Activated CD8-positive, alpha-beta memory T cell treated with anti-CD3 and anti-CD28 coated beads for 36 hours (primary cell): ENCODE results near the gene PECR. TPM values are rescaled to one million over a fixed set of nuclear protein-coding genes. Genes with fewer than 3 reads are reported as not detected.

ENCODE experiments used
- CTCF ChIA-PET: fragments of 350-600 bp; sonication (Branson Sonifier 250); formaldehyde crosslinking; loops from one replicate; lab custom pipeline; 2021; ENCODE audit warnings: antibody characterized with exemption; lab: Charles Lee
- POLR2A ChIA-PET: fragments of 350-600 bp; sonication (Branson Sonifier 250); formaldehyde crosslinking; loops from one replicate; lab custom pipeline; 2021; ENCODE audit warnings: antibody characterized with exemption; lab: Charles Lee
- total RNA-seq, 2 experiments: library from RNA; stranded (reverse); gene quantifications; one replicate each; pipeline ENCODE4 v1.2.3, GENCODE V29; 2021

PECR gene
- 10 to 100 TPM; 15.3 to 15.5 TPM for total RNA-seq

GRCh38 chr2:216081487-216082116, at the start of gene PECR, which contains the start of gene TMEM169:
TSS of gene PECR (minus strand) at chr2:216081809. CDS start at chr2:216081741, 68 bp downstream.
TSS of gene TMEM169 (plus strand) at chr2:216081919. CDS start at chr2:216095964, 14,045 bp downstream.
- POLR2A ChIA-PET, result interaction anchor here (0.6 to 1.0 kb wide), 3 partner anchors 27 to 133 kb away, joined by 3 to 7 read pairs (median 3); no protein-coding TSS in a partner anchor
- CTCF ChIA-PET, result interaction anchor here (1.1 to 1.4 kb wide), 3 partner anchors 23 to 58 kb away, joined by 3 to 6 read pairs (median 5); no protein-coding TSS in a partner anchor

DNA sequence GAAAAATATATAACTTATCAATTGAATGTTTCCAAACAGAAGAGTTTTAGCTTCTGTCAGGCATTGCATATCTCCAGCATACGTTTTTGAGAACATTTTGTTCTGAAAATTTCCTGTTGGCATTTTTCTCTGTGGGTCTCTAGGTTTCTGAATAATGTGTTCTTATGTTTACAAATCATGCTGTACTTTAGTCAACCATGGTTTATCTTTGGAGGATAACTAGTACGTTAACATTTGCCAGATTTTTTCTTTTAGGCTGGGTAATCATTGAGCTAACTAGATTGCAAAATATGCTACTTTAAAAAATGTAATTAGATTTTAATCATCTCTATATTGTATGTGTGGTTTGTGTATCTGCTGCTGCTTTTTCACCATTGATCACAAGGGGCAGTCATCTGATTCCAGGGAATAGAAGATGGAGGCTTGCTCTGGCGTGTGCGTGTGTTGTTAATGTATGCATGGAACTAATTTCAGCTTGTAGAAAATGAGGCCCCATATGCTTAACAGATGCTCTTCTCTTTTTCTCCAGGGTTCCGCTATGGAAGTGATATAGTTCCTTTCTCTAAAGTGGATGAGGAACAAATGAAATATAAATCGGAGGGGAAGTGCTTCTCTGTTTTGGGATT, 48.9 kb upstream of the PECR start:
- POLR2A ChIA-PET, result interaction anchor here (2.3 kb wide), 1 partner anchor 11 kb away, joined by 5 read pairs; no protein-coding TSS in a partner anchor
- CTCF ChIA-PET, result interaction anchor here (1.0 to 1.2 kb wide), 2 partner anchors 11 to 73 kb away, joined by 3 to 4 read pairs; no protein-coding TSS in a partner anchor

- POLR2A ChIA-PET, result no interaction called here
- CTCF ChIA-PET, result interaction anchor here (1.0 kb wide), 1 partner anchor 17 kb away, joined by 5 read pairs; the partner anchor contains the start of gene XRCC5
Observed at GRCh38 chr2:216126943-216127342, 45.3 kb upstream of the PECR start.

DNA sequence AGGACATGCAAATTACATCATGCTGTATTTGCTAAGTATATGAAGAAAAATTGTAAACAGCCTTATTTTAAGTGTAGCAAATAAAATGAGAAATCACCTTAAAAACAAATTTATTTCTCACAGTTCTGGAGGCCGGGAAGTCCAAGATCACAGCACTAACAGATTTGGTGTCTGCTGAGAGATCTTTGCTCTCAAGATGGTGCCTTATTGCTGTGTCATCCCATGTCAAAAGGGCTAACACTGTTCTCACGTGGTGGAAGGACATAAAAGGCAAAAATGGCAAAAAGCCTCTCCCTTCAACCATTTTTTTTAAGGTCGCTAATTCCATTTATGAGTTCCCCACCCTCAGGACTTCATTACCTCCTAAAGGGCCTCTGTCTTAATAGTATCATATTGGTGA, 39.6 kb upstream of the PECR start:
- POLR2A ChIA-PET, result no interaction called here
- CTCF ChIA-PET, result interaction anchor here (2.7 kb wide), 1 partner anchor 11 kb away, joined by 11 read pairs; the partner anchor contains the start of gene XRCC5

DNA sequence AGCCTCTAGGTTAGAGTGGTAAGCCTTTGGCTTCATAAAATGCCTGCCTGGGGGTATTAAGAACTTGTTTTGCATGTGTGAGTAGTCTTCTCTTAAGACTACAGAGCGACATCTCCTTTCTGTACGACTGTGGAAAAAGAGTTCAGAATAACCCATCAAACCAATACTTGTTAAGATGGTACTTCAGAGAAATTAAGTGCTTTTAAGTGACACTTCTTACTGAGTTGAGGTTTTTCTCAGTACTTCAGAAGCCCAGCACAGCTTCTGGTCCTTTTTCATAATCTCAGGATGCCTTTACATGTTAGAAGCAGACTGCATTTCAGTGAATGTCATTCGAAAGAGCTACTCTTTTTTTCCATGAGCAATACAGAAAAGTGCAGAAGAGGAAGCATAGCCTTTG, 38.4 kb upstream of the PECR start:
- CTCF ChIA-PET, result interaction anchor here (1.0 to 2.7 kb wide), 2 partner anchors 10 kb away, joined by 3 to 11 read pairs; partner anchors contain the start of gene XRCC5

DNA sequence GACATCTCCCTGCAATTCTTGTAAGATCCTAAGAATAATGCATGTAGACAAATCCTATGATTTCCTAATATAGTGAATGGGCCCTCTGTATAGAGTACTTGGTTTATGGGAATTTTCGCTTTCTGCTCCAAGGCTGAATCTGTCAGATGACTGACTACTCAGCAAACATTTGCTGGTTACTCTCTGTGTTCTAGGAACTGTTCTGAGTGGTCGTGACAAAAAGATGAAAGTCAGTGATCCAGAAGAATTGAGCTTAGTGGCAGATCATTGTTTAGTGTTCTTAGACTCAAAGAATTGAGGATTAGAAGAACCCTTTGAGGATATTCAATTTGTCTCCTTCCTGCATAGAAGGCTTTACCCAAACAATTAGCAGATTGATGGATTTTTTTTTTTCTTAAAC, 37.5 kb upstream of the PECR start:
- POLR2A ChIA-PET, result interaction anchor here (0.7 to 1.5 kb wide), 4 partner anchors 12 to 58 kb away, joined by 4 to 9 read pairs (median 6); no protein-coding TSS in a partner anchor
- CTCF ChIA-PET, result interaction anchor here (1.0 to 2.7 kb wide), 2 partner anchors 9 to 11 kb away, joined by 3 to 11 read pairs; partner anchors contain the start of gene XRCC5

More for the DNA sequence above, 38.4 kb upstream of the PECR start:
- POLR2A ChIA-PET, result interaction anchor here (1.0 to 1.5 kb wide), 4 partner anchors 11 to 54 kb away, joined by 3 to 9 read pairs (median 4); no protein-coding TSS in a partner anchor

GRCh38 chr2:216118474-216118873, 36.9 kb upstream of the PECR start:
- POLR2A ChIA-PET, result interaction anchor here (0.6 kb wide), 1 partner anchor 53 kb away, joined by 4 read pairs; no protein-coding TSS in a partner anchor
- CTCF ChIA-PET, result interaction anchor here (2.7 kb wide), 1 partner anchor 8 kb away, joined by 11 read pairs; the partner anchor contains the start of gene XRCC5

GRCh38 chr2:216117561-216118340, 36.1 kb upstream of the PECR start:
- CTCF ChIA-PET, result no interaction called here
- POLR2A ChIA-PET, result interaction anchor here (0.6 kb wide), 2 partner anchors 26 to 54 kb away, joined by 4 read pairs; no protein-coding TSS in a partner anchor

DNA sequence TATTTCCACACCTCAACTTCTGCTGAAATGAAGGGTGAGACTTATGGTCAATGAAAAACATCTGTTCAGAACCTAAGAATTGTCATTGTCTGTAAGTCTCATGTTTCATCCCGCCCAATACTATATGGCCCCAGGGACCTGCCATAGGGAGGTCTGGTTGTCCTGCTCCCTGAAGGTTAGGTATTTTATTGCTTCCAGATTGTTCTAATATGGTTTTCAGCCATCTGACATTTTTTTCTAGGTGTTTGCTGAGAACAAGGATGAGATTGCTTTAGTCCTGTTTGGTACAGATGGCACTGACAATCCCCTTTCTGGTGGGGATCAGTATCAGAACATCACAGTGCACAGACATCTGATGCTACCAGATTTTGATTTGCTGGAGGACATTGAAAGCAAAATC, 34.8 kb upstream of the PECR start:
- ChIA-PET POLR2A (no interaction called here), CTCF (no interaction called here)

GRCh38 chr2:216114714-216115531, 33.3 kb upstream of the PECR start:
- CTCF ChIA-PET, result interaction anchor here (0.6 to 1.1 kb wide), 7 partner anchors 28 to 471 kb away, joined by 3 to 5 read pairs (median 4); no protein-coding TSS in a partner anchor
- POLR2A ChIA-PET, result no interaction called here

DNA sequence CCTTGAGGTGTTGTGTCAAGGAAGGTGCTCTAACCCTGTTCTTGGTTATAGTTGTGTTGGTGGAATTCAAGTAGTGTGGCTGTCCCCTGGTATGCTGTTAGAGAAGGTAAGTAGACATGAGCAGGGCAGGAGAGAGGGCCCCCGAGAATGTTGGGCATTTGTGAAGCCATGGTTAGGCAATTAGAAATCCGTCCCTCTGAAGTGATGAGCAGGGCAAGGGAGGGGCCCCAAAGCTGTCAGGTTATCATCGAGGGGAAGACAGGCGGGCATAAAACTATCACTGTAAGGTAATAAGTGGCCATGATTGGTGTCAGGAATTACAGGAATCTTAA, 32.7 kb upstream of the PECR start:
- POLR2A ChIA-PET, result no interaction called here
- CTCF ChIA-PET, result interaction anchor here (0.6 to 1.1 kb wide), 7 partner anchors 28 to 471 kb away, joined by 3 to 5 read pairs (median 4); no protein-coding TSS in a partner anchor

- ChIA-PET POLR2A (interaction anchor here (0.6 kb wide), 1 partner anchor 242 kb away, joined by 3 read pairs; no protein-coding TSS in a partner anchor), CTCF (interaction anchor here (0.9 to 1.1 kb wide), 3 partner anchors 36 to 95 kb away, joined by 3 to 4 read pairs (median 3); no protein-coding TSS in a partner anchor)
Observed at GRCh38 chr2:216113572-216113971, 32.0 kb upstream of the PECR start.

GRCh38 chr2:216112926-216113325, 31.3 kb upstream of the PECR start:
- CTCF ChIA-PET, result interaction anchor here (1.8 kb wide), 1 partner anchor 23 kb away, joined by 3 read pairs; no protein-coding TSS in a partner anchor
- POLR2A ChIA-PET, result interaction anchor here (0.6 to 1.0 kb wide), 2 partner anchors 31 to 243 kb away, joined by 3 read pairs; partner anchors contain the start of genes PECR and TMEM169

DNA sequence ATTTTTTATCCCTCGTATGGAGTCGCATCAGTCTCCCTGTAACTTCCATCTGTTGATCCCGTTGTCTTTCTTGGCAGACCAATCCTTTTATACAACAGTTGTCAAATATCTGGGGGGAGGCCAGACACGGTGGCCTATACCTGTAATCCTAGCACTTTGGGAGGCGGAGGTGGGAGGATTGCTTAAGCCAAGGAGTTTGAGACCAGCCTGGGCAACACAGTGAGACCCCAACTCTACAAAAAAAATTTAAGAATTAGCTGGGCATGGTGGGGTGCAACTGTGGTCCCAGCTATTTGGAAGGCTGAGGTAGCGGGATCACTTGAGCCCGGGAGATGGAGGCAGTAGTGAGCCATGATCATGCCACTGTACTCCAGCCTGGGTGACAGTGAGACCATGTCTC, 29.5 kb upstream of the PECR start:
- ChIA-PET CTCF (interaction anchor here (1.0 to 2.9 kb wide), 3 partner anchors 9 to 77 kb away, joined by 3 to 11 read pairs (median 6); no protein-coding TSS in a partner anchor), POLR2A (no interaction called here)

GRCh38 chr2:216110620-216111019, 29.0 kb upstream of the PECR start:
- ChIA-PET POLR2A (interaction anchor here (0.9 kb wide), 1 partner anchor 32 kb away, joined by 4 read pairs; no protein-coding TSS in a partner anchor), CTCF (interaction anchor here (0.7 to 2.9 kb wide), 7 partner anchors 9 to 77 kb away, joined by 3 to 11 read pairs (median 3); no protein-coding TSS in a partner anchor)

DNA sequence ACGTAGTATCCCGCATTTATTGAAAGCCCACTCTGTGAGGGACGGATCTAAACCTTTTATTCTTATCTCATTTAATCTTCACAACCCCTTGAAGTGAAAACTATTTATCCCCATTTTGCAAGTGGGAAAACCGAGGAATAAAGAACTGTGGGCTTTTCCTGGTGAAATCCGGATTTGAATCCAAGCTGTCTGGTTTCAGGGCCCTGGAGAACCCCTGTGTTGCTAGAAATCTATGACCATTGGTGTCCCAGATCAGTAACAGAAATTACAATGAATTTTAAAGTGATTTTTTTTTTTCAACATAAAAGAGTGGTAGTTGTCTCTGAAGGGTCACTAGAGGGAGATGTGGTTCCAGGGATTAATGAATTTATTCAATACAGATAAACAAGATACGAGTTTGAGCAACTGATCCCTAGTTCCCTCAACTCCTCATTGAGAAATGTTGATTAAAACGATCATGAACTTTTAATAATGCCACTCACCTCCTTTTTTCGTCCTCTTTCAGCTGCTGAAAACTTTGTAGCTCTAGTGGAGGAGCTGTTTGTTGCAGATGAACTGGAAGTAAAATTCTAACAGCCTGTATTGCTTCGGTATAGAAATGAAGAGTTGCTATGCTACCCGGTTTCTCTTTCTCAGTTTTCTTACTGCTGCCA, 28.5 kb upstream of the PECR start:
- POLR2A ChIA-PET, result interaction anchor here (0.9 kb wide), 1 partner anchor 33 kb away, joined by 4 read pairs; no protein-coding TSS in a partner anchor
- CTCF ChIA-PET, result interaction anchor here (0.7 to 2.9 kb wide), 10 partner anchors 10 to 295 kb away, joined by 3 to 11 read pairs (median 3); no protein-coding TSS in a partner anchor
